DMS53 treated with DMSO at 0.1 percent for 48 hours (cell line): ENCODE results near the gene LRRC31.

Source experiments
- DNase-seq: peaks from one replicate; lab custom pipeline; 2025; ENCODE audit not compliant: unreplicated experiment; lab: John Stamatoyannopoulos, UW

Gene LRRC31

GRCh38 chr3:169864270-169864669, 5.5 kb downstream of the LRRC31 start:
- no peak for DNase-seq

- peak; percentile 47 for DNase-seq
Measured at GRCh38 chr3:169863458-169863899, 6.3 kb downstream of the LRRC31 start.

- DNase-seq = no peak
Measured at GRCh38 chr3:169861871-169862270, 7.9 kb downstream of the LRRC31 start.

GRCh38 chr3:169857811-169858210, 11.9 kb downstream of the LRRC31 start:
- no peak for DNase-seq

GRCh38 chr3:169855514-169855913, 14.2 kb downstream of the LRRC31 start:
- DNase-seq = no peak

- DNase-seq = no peak
Measured at GRCh38 chr3:169850618-169851017, 19.1 kb downstream of the LRRC31 start.

- DNase-seq = no peak
Measured at GRCh38 chr3:169848741-169849140, 21.0 kb downstream of the LRRC31 start.

GRCh38 chr3:169847896-169848295, 21.8 kb downstream of the LRRC31 start:
- peak; percentile 8 for DNase-seq

GRCh38 chr3:169846458-169847193, 23.1 kb downstream of the LRRC31 start:
- no peak for DNase-seq

- DNase-seq = no peak
Measured at GRCh38 chr3:169842960-169843359, 26.8 kb downstream of the LRRC31 start.

GRCh38 chr3:169841171-169841570, 28.6 kb downstream of the LRRC31 start:
- DNase-seq = no peak

- DNase-seq = no peak
Measured at GRCh38 chr3:169838511-169839030, 31.2 kb downstream of the LRRC31 start.

- no peak for DNase-seq
Measured at GRCh38 chr3:169836942-169837275, 32.8 kb downstream of the LRRC31 start.

GRCh38 chr3:169836078-169836941, 33.4 kb downstream of the LRRC31 start:
- DNase-seq = no peak

GRCh38 chr3:169835533-169835932, 34.2 kb downstream of the LRRC31 start:
- no peak for DNase-seq

- DNase-seq = no peak
Measured at GRCh38 chr3:169827712-169828111, 42.0 kb downstream of the LRRC31 start.

- no peak for DNase-seq
Measured at GRCh38 chr3:169825316-169825715, 44.4 kb downstream of the LRRC31 start.

- DNase-seq = peak; percentile 75
Measured at GRCh38 chr3:169822983-169823382, 46.8 kb downstream of the LRRC31 start.

GRCh38 chr3:169822540-169822939, 47.2 kb downstream of the LRRC31 start:
- DNase-seq = peak; percentile 66

- DNase-seq = peak; percentile 47
Measured at GRCh38 chr3:169822091-169822490, 47.6 kb downstream of the LRRC31 start.

- no peak for DNase-seq
Measured at GRCh38 chr3:169818316-169818715, 51.4 kb downstream of the LRRC31 start.

- DNase-seq = no peak
Measured at GRCh38 chr3:169815590-169816150, 54.1 kb downstream of the LRRC31 start.
